Stimulated activated CD8-positive, alpha-beta memory T cell treated with anti-CD3 and anti-CD28 coated beads, Interleukin-7, amount 100 ng/mL, for 4 hours (primary cell): ENCODE data around the gene VAT1L.
A peak's percentile ranks its signal among the peaks of the same experiment; 100 is the strongest.
"Not testable (repeated sequence)": the region's sequence is repeated elsewhere in the genome, so short reads cannot be mapped to it uniquely, and the experiment has no call there.

ENCODE experiments used
- DNase-seq, 2 donors: peaks; one replicate each; pipeline ENCODE4 v3.0.0-alpha.2; 2020; ENCODE audit warnings: low read depth in 2 of 2

Gene VAT1L

DNA sequence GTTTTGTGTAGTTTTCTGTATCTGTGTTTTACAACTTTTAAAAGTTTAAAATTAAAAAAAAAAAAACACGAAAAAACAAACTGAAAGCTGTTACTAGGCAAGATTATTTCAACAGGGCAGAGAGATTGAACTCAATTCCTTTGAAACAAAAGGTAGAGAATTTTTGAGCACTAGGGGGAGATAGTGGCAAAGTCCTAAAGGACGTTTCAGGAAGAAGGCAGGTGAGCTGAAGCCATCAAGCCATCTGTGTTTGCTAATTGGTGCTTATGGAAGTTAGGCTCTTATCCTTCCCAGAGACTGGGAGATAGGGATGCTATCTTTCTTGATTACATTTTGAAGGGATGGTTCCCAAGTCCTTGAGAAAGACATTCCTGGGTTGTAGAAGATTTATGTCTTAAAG, 163.4 kb downstream of the VAT1L start:
- DNase-seq: no peak

GRCh38 chr16:77955127-77955526, 166.8 kb downstream of the VAT1L start:
- no peak for DNase-seq

DNA sequence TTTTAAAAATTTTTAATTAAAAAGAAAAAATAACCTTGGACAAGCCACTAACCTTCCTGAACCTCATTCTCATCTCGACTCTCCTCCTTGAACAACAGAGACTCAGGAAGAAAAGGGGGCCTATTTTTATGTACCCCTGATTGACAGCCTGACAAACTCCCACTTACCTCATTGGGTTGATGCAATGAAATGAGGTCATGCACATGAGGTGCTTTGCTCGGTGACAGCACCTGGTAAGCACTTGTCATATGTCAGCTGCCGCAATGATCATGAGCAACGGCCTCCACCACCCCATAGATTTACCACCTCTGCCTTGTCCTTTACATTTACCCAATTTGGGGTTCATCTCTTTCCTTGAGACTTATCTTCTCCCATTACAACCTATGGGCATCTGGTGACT, 167.9 kb downstream of the VAT1L start:
- no peak for DNase-seq

GRCh38 chr16:77960766-77961165, 172.4 kb downstream of the VAT1L start:
- no peak for DNase-seq

DNA sequence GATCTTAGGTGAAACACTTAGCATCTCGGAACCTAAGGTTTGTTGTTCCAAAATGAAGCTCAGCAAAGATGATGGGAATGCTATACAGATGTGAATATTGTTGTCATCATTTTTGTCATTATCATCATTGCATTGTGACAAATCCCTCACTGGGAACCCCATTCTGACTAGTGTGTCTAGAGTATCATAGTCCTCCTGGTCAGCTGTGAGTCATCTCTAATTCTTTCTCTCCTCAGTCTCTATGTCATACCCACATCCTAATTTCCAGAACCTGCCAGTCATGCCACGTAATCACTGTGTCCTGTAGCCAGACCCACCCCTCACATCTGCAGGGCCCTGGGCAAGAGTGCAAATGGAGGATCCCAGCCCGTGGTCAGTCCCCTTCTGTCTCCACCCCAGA, 173.4 kb downstream of the VAT1L start:
- DNase-seq: no peak

- no peak for DNase-seq
Measured at GRCh38 chr16:77962689-77963088, 174.3 kb downstream of the VAT1L start.

DNA sequence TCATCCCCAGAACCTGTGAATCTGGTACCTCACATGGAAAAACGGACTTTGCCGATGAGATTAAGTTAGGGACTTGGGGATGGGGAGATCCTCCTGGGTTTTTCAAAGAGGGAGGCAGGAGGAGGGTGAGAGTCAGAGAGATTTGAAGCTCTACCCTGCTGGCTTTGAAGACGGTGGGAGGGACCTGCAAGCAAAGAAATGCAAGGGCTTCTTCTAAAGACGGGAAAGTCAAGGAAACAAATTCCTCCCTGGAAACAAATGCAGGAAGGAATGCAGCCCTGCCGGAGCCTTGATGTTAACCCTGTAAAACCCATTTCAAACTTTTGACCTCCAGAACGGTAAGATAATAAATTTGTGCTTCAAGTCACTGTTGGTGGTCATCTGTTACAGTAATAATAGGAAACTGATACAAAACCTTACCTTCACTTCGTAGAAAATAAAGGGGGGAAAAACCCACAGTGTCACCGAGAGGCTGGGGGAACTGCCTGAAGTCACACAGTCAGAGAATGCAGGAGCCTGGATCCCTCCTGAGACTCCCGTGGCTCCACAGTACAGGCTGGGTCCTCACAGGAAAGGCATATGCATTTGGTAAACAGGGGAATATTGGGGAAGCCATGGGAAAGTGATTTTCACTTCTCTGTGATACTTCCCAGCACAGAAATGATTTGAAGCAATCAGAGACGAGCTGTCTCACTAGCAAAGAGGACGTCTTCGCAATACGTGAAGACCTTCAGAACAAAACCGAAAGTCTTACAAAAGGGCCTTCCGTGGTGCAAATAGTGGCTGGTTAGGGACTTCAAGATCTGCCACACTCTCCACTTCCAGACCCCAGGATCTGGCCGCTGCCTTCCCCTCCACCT, 175.1 kb downstream of the VAT1L start:
- no peak for DNase-seq

DNA sequence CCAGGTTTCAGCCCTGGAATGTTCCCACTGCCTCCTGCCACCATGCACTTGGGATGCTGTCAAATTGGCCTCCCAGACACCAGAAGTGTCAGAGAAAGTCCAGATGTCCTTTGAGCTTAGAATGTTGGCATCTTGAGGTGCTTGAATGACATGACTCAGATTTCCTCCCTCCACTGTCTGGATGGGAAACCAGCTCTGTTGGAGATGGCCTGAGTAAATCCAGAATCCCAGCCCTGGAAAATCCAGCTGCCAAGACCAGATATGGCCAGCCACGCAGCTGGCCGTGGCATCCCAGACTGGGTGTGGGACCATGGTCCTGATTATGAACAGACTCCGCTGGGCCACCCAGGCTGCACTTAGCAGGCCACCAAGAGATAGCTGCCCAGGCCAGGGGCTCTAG, 177.0 kb downstream of the VAT1L start:
- DNase-seq: no peak

- DNase-seq: no peak
Measured at GRCh38 chr16:77967054-77967904, 178.9 kb downstream of the VAT1L start.

DNA sequence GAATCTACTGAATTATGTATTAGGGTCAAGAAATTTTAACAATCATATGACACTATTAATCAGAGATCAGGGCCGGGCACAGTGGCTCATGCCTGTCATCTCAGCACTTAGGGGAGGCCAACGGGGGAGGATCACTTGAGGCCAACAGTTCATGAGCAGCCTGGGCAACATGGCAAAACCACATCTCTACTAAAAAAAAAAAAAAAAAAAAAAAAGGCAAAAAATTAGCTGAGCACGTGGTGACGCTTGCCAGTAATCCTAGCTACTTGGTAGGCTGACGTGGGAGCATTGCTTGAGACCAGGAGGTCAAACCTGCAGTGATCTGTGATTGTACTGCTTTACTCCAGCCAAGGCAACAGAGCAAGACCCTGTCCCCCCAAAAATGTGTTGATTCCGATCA, 181.5 kb downstream of the VAT1L start:
- no peak for DNase-seq

DNA sequence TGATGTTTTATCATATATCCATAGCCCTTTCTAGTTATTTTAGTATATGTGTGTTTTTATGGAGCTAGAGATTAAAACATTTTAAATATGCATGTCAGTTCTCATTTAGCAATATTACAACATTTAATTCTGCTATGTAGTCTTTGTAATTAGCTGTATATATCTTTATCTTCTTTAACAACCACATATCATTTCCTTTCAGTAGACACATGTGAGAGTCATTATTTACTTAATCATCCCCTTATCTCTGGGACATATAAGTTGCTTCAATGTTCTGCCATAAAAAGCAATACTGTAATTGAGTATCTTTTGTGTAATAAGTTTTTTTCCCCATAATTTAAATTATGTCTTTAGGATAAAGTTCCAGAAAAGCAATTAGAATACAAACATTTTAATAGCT, 182.0 kb downstream of the VAT1L start:
- DNase-seq: no peak

DNA sequence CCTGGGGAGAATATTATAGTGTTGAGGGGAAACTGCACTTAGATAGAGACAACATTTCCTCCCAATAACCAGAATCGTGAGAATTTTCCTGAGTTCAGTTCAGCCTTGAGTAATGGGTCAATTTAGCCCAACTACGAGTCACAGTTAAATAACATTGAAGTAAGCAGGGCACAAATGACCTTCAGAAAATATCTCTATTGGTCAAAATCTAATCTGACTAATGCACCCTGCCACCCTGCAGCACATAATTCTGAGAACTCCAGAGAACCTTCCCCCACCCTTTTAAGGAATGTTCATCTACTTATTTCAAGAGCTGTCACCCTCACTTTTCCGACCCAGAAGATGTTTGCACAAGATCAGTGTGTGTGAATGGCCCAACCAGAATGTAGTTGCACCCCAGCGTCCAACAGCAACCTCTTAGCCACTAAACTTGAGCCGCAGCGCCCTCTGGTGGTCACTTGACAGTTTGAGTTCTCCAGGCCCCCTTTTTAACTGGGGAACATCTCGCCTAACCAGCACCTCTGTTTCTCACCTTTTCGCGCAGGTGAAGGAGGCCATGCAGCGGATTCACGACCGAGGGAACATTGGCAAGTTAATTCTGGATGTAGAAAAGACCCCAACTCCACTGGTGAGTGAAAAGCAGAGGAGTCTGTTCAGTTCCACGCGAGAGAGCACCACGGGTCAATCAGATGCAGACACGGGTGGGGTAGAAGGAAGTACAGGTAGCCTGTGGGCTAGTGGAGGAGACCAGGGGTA, 183.1 kb downstream of the VAT1L start:
- peak; percentile 48 to 54 for DNase-seq

DNA sequence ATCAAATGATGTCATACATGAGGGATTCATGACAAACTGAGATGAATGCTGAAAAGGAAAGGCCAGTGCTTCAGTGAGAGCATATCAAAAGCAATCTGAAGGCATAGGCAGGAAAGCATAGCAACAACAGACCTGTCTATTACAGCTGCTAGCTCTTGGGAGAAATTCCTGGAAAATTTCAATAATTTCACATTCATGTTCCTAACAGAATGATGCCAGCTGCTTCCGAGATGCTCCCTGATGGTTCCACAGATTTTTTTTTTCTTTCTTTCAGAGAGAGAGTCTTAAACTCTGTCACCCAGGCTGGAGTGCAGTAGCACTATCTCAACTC, 183.7 kb downstream of the VAT1L start:
- no peak for DNase-seq

DNA sequence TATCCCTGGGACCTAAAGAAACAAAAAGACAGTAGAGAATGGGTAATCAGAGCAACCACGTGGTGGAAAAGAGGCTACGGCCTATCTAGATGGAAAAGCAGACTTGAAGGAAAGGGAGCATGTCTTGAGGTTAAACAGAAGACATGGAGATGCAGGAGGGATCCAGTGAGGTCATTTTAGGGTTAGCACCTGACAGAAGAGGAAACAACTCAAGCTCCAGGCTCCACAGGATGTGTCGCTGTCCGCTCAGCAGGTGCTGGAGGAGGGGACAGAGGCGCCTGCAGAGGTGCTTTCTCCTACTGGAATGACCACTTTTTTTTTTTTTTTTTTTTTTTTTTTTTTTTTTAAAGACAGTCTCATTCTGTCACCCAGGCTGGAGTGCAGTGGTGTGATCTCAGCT, 186.5 kb downstream of the VAT1L start:
- DNase-seq: no peak

DNA sequence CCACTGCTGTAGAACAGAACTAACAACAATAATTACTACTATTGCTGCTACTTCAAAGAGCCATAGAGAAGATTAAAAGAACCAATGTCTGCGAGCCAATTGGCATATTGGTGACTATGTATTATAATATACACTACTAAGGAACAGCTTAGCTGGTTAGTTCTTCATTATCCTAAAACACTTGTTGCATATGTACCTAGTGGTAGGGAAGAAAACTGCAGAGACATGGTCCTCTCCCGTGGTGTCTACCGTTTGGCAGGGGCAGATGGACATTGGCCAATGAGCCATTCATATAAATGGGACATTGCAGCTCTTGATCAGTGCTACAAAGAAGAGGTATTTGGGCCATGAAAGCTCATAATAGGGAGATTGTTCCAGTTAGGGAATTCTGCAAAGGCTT, 187.6 kb downstream of the VAT1L start:
- DNase-seq: no peak

GRCh38 chr16:77977339-77977738, 189.0 kb downstream of the VAT1L start:
- DNase-seq: no peak

GRCh38 chr16:77985111-77985510, 196.7 kb downstream of the VAT1L start:
- DNase-seq: no peak

- no peak for DNase-seq
Measured at GRCh38 chr16:77986011-77986740, 197.8 kb downstream of the VAT1L start.

GRCh38 chr16:77987810-77988209, 199.4 kb downstream of the VAT1L start:
- DNase-seq: no peak

GRCh38 chr16:77989846-77990245, 201.5 kb downstream of the VAT1L start:
- no peak for DNase-seq

DNA sequence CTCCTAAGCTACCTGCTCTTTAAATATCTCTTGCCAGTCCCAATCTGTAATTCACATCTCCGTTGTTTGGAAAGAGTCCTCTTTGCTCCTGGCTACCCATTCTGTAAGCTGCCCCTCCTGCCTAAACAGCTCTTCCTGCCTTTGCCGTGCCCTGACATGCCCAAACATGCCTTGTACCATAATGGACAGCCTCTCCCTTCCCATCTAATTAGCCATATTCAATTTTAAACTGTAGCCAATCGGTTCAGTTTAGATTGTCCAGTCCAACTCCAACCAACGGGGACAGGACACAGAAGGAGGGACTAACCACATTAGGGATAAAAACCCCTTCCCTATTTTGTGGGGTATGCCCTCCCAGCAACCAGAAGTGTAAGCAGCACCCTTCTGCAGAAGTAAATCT, 203.3 kb downstream of the VAT1L start:
- no peak for DNase-seq

- not testable (repeated sequence) for DNase-seq
Measured at GRCh38 chr16:77992381-77992780, 204.0 kb downstream of the VAT1L start.
